Ishikawa (cell line): ENCODE data around the gene SNTG2.

Source experiments
- CEBPB ChIP-seq: IDR thresholded peaks from 2 replicates; pipeline ENCODE4 v1.6.1; 2012
- CREB1 ChIP-seq: IDR thresholded peaks from 2 replicates; pipeline ENCODE4 v1.6.1; 2012; ENCODE audit warnings: low read depth
- EGR1 ChIP-seq: IDR thresholded peaks from 2 replicates; pipeline ENCODE4 v1.6.1; 2012
- EP300 ChIP-seq: IDR thresholded peaks from 2 replicates; pipeline ENCODE4 v1.6.1; 2012; ENCODE audit warnings: borderline replicate concordance
- FOXM1 ChIP-seq: IDR thresholded peaks from 2 replicates; pipeline ENCODE4 v1.6.1; 2012; ENCODE audit warnings: low read depth, borderline replicate concordance
- NFIC ChIP-seq: IDR thresholded peaks from 2 replicates; pipeline ENCODE4 v1.6.1; 2012
- RAD21 ChIP-seq: IDR thresholded peaks from 2 replicates; pipeline ENCODE4 v1.6.1; 2012; ENCODE audit warnings: low read depth
- TAF1 ChIP-seq: IDR thresholded peaks from 2 replicates; pipeline ENCODE4 v1.6.1; 2012; ENCODE audit warnings: low read depth, mild to moderate bottlenecking
- TCF12 ChIP-seq: IDR thresholded peaks from 2 replicates; pipeline ENCODE4 v1.6.1; 2012; ENCODE audit warnings: low read depth
- TEAD4 ChIP-seq: IDR thresholded peaks from 2 replicates; pipeline ENCODE4 v1.6.1; 2012
- YY1 ChIP-seq: IDR thresholded peaks from 2 replicates; pipeline ENCODE4 v1.6.1; 2012; ENCODE audit warnings: low read depth
- ZBTB7A ChIP-seq: IDR thresholded peaks from 2 replicates; pipeline ENCODE4 v1.6.1; 2012; ENCODE audit warnings: low read depth
- TF ChIP-seq, protein P1 (sequence below): IDR thresholded peaks from 2 replicates; pipeline ENCODE4 v1.6.1; 2012
- TF ChIP-seq, protein P2 (sequence below): IDR thresholded peaks from 2 replicates; pipeline ENCODE4 v1.6.1; 2012
- TF ChIP-seq, protein P3 (sequence below): IDR thresholded peaks from 2 replicates; pipeline ENCODE4 v1.6.1; 2012; ENCODE audit warnings: low read depth, mild to moderate bottlenecking

The SNTG2 gene

DNA sequence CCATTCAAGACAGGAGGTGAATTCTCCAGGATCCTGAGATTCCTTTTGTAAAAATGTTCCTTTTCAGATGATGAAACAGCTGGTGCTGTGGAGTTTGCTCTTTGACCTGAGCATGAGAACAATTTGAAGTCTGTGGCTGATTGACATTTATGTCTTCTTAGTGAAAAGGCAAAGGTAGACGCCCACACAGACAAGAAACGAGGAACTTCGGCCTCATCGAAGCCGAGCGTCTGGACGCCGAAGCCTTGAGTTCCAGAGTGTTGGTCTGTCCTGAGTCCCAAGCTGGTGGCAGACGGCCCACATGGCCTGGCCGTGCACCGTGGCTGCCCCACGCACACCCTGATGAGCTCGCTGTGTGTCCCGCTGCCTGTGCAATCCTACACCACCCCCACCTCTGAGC is 20.7 kb upstream of the SNTG2 start:
- TF ChIP-seq EP300 (no peak), TEAD4 (no peak), FOXM1 (no peak), ZBTB7A (no peak)

DNA sequence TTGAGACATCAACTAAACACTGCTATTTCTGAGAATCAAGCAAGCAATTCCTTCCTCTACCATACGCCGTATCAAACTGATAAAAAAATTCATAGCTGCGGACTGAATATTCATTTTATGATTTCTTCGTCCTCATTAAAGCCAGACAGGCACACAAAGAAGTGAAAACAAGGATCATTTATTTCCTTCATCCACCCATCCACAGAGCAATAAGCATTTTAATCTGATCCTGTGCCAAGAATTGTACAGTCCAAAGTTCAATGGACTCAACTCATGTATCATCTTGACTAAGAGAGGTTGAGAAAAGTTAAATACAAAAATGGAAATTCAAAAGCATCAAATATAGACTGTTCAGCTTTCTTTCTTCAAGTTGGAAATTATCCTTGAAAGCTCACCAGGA is 19.7 kb upstream of the SNTG2 start:
- TF ChIP-seq EP300: no peak
- TF ChIP-seq, protein P1, sequence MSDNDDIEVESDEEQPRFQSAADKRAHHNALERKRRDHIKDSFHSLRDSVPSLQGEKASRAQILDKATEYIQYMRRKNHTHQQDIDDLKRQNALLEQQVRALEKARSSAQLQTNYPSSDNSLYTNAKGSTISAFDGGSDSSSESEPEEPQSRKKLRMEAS: no peak
- no peak for TF ChIP-seq EGR1
- no peak for TF ChIP-seq TAF1
- TF ChIP-seq CEBPB: no peak
- no peak for TF ChIP-seq NFIC
- no peak for TF ChIP-seq CREB1
- no peak for TF ChIP-seq TCF12
- no peak for TF ChIP-seq FOXM1
- TF ChIP-seq RAD21: no peak
- TF ChIP-seq, protein P2, sequence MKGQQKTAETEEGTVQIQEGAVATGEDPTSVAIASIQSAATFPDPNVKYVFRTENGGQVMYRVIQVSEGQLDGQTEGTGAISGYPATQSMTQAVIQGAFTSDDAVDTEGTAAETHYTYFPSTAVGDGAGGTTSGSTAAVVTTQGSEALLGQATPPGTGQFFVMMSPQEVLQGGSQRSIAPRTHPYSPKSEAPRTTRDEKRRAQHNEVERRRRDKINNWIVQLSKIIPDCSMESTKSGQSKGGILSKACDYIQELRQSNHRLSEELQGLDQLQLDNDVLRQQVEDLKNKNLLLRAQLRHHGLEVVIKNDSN: no peak

DNA sequence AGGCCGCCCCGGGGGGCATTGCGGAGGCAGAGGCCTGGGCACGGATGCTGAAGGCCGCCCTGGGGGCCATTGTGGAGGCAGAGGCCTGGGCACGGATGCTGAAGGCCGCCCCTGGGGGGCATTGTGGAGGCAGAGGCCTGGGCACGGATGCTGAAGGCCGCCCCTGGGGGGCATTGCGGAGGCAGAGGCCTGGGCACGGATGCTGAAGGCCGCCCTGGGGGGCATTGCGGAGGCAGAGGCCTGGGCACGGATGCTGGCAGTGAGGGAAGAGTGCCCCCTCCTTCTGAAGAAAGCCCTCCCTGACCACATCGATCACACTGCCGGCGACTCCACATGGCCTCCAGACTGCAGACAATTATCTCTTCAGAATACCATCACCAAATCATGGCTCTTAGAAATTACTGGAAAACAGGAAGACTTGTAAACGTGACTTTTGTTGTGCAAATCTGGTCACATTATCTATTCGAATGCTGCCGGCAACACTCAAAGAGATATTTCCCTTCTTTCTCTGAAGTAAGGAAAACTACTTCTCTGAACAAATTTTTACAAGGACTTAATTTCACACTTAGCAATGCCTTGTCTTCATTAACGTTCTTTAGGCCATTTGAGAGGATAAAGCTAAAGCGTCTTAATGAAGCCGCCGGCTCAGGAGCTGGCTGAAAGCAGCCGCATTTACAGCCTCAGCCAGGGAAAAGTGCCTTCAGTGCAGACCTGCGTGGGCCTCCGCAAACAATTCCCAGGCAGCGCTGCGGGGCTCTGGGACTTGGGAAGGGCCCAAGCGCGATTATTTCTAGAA is 18.1 kb upstream of the SNTG2 start:
- TF ChIP-seq YY1 (no peak), EP300 (no peak), NFIC (no peak), RAD21 (no peak), ZBTB7A (no peak), CREB1 (no peak), TEAD4 (no peak), EGR1 (no peak), FOXM1 (no peak), TCF12 (no peak), TAF1 (no peak), CEBPB (no peak)
- TF ChIP-seq, protein P2: no peak
- TF ChIP-seq, protein P1: no peak
- TF ChIP-seq, protein P3, sequence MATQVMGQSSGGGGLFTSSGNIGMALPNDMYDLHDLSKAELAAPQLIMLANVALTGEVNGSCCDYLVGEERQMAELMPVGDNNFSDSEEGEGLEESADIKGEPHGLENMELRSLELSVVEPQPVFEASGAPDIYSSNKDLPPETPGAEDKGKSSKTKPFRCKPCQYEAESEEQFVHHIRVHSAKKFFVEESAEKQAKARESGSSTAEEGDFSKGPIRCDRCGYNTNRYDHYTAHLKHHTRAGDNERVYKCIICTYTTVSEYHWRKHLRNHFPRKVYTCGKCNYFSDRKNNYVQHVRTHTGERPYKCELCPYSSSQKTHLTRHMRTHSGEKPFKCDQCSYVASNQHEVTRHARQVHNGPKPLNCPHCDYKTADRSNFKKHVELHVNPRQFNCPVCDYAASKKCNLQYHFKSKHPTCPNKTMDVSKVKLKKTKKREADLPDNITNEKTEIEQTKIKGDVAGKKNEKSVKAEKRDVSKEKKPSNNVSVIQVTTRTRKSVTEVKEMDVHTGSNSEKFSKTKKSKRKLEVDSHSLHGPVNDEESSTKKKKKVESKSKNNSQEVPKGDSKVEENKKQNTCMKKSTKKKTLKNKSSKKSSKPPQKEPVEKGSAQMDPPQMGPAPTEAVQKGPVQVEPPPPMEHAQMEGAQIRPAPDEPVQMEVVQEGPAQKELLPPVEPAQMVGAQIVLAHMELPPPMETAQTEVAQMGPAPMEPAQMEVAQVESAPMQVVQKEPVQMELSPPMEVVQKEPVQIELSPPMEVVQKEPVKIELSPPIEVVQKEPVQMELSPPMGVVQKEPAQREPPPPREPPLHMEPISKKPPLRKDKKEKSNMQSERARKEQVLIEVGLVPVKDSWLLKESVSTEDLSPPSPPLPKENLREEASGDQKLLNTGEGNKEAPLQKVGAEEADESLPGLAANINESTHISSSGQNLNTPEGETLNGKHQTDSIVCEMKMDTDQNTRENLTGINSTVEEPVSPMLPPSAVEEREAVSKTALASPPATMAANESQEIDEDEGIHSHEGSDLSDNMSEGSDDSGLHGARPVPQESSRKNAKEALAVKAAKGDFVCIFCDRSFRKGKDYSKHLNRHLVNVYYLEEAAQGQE: no peak

DNA sequence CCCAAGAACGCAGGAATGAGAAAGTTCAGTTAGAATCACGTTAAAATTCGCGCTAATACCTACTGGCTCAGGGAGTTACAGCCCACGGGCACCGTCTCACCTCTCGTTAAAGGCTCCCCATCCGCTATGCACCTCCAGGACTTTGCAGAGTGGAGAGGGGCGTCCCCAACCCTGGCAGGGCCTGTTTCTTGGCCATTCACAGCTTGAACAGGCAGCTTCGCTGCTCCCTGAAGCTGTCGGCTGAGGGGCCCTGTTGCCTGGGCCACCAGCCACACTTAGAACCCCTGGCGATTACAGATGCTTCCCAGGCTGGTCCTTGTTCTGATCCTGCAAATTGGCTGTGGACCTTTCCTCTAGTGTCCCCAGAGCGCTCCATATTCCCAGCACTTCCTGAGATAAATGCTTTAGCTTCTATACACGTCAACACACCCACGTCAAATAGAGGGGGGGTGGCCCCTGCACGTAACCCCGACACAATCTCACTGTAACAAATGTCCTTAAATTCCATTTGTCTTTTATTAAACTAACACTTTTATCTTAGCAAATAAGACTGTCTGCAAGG is 16.8 kb upstream of the SNTG2 start:
- TF ChIP-seq TAF1: no peak
- TF ChIP-seq, protein P3: no peak
- TF ChIP-seq YY1: no peak
- TF ChIP-seq ZBTB7A: no peak
- no peak for TF ChIP-seq FOXM1

DNA sequence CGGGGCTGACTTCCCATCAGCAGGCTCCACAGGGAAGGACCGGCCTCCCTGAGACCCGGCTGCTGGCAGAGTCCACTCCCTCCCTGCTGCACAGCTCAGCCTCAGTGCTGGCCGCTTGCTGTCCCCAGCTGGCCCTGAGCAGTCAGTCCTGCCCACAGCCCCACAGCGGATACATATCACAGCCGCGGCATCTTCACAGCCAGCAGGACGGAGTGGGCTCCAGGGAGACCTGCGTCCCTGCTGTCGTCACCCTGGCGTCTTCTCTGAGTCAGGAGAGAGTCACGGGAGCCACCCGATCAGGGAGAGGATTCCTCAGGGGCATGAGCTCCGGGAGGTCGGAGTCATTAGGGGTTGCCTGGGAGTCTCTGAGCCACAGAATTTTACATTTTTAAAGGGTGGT is 13.1 kb upstream of the SNTG2 start:
- TF ChIP-seq ZBTB7A: no peak
- no peak for TF ChIP-seq EGR1
- TF ChIP-seq RAD21: no peak
- no peak for TF ChIP-seq NFIC
- TF ChIP-seq, protein P2: no peak
- TF ChIP-seq TEAD4: no peak
- TF ChIP-seq CREB1: no peak
- TF ChIP-seq, protein P3: no peak
- TF ChIP-seq, protein P1: no peak
- TF ChIP-seq FOXM1: no peak
- TF ChIP-seq CEBPB: no peak
- no peak for TF ChIP-seq EP300
- TF ChIP-seq TAF1: no peak
